GM10248 (cell line): ENCODE results near the gene DNAJC5.

ENCODE experiments used
- CTCF ChIA-PET: fragments of 300-600 bp; sonication (Branson Sonifier 250); formaldehyde crosslinking; extraction: SDS; loops from one replicate; lab custom pipeline; 2021; ENCODE audit warnings: antibody characterized with exemption; lab: Yijun Ruan, JAX
- POLR2A ChIA-PET: fragments of 350-650 bp; sonication (Branson Sonifier 250); formaldehyde crosslinking; extraction: SDS; loops from one replicate; lab custom pipeline; 2020; ENCODE audit warnings: antibody characterized with exemption; lab: Yijun Ruan, JAX
- DNase-seq: peaks from one replicate; pipeline ENCODE4 v3.0.0; 2012; ENCODE audit errors: extremely low spot score
- CTCF ChIP-seq: IDR thresholded peaks from 2 replicates; pipeline ENCODE4 v1.5.1; 2012; ENCODE audit warnings: mild to moderate bottlenecking, low read depth; ENCODE audit errors: extremely low read depth, missing control alignments, control extremely low read depth

Gene DNAJC5

GRCh38 chr20:63881451-63882226 lies 13.3 kb upstream of the DNAJC5 start:
- TF ChIP-seq CTCF = no peak
- DNase-seq = no peak
- POLR2A ChIA-PET = interaction anchor here (0.6 kb wide), 1 partner anchor 20 kb away, joined by 3 read pairs; no protein-coding TSS in a partner anchor
- CTCF ChIA-PET = interaction anchor here (0.9 to 1.6 kb wide), 4 partner anchors 16 to 92 kb away, joined by 3 to 5 read pairs (median 4); partner anchors contain the start of gene TPD52L2

GRCh38 chr20:63882257-63883200 lies 12.4 kb upstream of the DNAJC5 start:
- no peak for TF ChIP-seq CTCF
- ChIA-PET CTCF (interaction anchor here (0.9 to 1.6 kb wide), 4 partner anchors 17 to 91 kb away, joined by 3 to 5 read pairs (median 4); partner anchors contain the start of gene TPD52L2), POLR2A (no interaction called here)
- DNase-seq = no peak

GRCh38 chr20:63883201-63883593 lies 11.7 kb upstream of the DNAJC5 start:
- TF ChIP-seq CTCF = no peak
- DNase-seq = no peak
- ChIA-PET CTCF (no interaction called here), POLR2A (no interaction called here)

- TF ChIP-seq CTCF = no peak
- ChIA-PET CTCF (interaction anchor here (1.5 kb wide), 1 partner anchor 347 kb away, joined by 3 read pairs; the partner anchor contains the start of gene PTK6), POLR2A (no interaction called here)
- peak; percentile 61 for DNase-seq
Observed at GRCh38 chr20:63884506-63885263, 10.2 kb upstream of the DNAJC5 start.

GRCh38 chr20:63885264-63886053 lies 9.5 kb upstream of the DNAJC5 start:
- no peak for TF ChIP-seq CTCF
- CTCF ChIA-PET = interaction anchor here (1.5 kb wide), 1 partner anchor 348 kb away, joined by 3 read pairs; the partner anchor contains the start of gene PTK6
- DNase-seq = peak; percentile 66
- POLR2A ChIA-PET = no interaction called here
